Measurements from ENCODE around the gene LRRC4C. TPM values are rescaled to one million over a fixed set of nuclear protein-coding genes. Genes with fewer than 3 reads are reported as not detected.
"Not testable (repeated sequence)": the region's sequence is repeated elsewhere in the genome, so short reads cannot be mapped to it uniquely, and the experiment has no call there.

Gene LRRC4C
- polyA plus RNA-seq, 4 donors = 1.4 to 1.6 TPM; not detected in 2

DNA sequence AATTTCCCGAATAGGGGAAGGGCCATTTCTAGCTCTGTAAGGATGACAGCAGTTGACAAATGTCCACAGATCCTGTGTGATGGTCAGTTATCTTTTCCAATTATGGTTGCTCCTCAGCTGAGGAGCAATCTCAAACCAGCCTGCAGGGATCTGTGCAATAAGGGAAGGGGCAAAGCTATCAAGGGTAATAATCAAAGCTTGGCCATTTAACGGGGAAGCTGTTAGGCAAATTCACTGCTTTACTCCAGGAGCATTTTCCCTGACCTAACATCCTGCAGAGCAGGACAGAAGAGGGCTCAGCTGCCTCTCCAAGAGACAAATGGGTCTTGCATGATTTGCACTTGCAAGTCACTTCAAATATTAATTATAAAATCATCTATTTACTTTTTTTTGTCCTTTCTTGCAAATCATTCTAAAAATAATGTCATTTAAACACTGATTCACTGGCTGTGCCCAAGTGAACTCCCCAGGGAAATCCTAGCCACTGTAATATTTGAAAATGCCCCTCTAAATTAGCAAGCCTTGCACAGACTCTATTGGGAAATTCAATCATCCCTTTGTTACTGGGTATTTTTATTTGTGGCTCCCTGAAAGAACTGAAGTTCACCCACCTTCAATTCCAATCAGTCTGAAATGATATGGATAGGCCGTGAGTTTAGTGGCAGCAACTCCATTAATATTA is 1256.7 kb downstream of the LRRC4C start:
- H3K36me3 ChIP-seq (ENCODE audit: control insufficient read depth in 3 of 3, insufficient read depth in 2 of 3, low read depth in 1 of 3, low read length in 3 of 3) = no peaks in the 10 kb centered on the region
- peaks cover 0 to 1% (median 0%) of the 10 kb centered on the region in 3 donors for H3K27me3 ChIP-seq (ENCODE audit: control insufficient read depth in 3 of 3, insufficient read depth in 3 of 3, low read length in 3 of 3)
- no peak overlapping the region for H3K4me3 ChIP-seq (ENCODE audit: low read depth in 1 of 3, low read length in 3 of 3)
- no peak for DNase-seq
- no peaks in the 10 kb centered on the region for H3K9me3 ChIP-seq (ENCODE audit: control insufficient read depth in 2 of 2, insufficient read depth in 1 of 2, low read depth in 1 of 2, low read length in 1 of 2)
- no peak for FAIRE-seq
- no peak overlapping the region for H3K27ac ChIP-seq (ENCODE audit: low read depth in 1 of 3, low read length in 2 of 3)
- WGBS, 3 donors = 42 to 46% (median 46%) methylated on average over 3 of the region's 3 CpGs
- no peaks in the 10 kb centered on the region for H3K4me1 ChIP-seq (ENCODE audit: control insufficient read depth in 3 of 3, insufficient read depth in 2 of 3, low read depth in 1 of 3, low read length in 2 of 3)

DNA sequence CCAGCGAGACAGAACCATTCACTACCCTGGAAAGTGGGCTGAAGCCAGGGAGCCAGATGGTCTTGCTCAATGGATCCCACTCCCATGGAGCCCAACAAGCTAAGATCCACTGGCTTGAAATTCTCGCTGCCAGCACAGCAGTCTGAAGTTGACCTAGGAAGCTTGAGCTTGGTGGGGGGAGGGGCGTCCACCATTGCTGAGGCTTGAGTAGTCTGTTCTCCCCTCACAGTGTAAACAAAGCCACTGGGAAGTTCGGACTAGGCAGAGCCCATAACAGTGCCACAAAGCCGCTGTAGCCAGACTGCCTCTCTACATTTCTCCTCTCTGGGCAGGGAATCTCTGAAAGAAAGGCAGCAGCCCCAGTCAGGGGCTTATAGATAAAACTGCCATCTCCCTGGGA is 1266.9 kb downstream of the LRRC4C start:
- not testable (repeated sequence) for DNase-seq; H3K9me3 ChIP-seq (ENCODE audit: control insufficient read depth in 2 of 2, insufficient read depth in 1 of 2, low read depth in 1 of 2, low read length in 1 of 2); H3K27ac ChIP-seq (ENCODE audit: low read depth in 1 of 3, low read length in 2 of 3); H3K4me3 ChIP-seq (ENCODE audit: low read depth in 1 of 3, low read length in 3 of 3); FAIRE-seq; H3K27me3 ChIP-seq (ENCODE audit: control insufficient read depth in 3 of 3, insufficient read depth in 3 of 3, low read length in 3 of 3); H3K4me1 ChIP-seq (ENCODE audit: control insufficient read depth in 3 of 3, insufficient read depth in 2 of 3, low read depth in 1 of 3, low read length in 2 of 3); H3K36me3 ChIP-seq (ENCODE audit: control insufficient read depth in 3 of 3, insufficient read depth in 2 of 3, low read depth in 1 of 3, low read length in 3 of 3)
- 71 to 77% (median 75%) methylated on average over 5 of the region's 5 CpGs for WGBS, 3 donors

DNA sequence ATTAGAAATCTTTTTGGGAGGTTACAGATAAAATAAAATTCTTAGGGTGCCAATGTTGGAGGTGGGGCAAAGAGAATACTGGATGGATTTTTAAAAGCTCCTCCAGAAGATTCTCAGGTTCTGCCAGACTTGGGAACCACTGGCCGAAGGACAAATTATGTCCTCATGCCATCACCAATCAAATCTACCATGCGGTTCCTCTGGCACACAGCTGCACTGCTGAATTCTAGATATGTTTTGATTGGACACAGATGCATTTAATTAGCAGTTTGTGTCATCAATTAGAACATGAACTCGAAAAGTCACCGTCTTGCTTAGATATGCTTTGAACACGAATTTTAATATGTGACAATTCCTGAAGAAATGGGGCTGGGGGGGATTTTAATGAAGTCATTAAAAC is 1269.2 kb downstream of the LRRC4C start:
- FAIRE-seq (no peak), DNase-seq (no peak)
- H3K27me3 ChIP-seq (ENCODE audit: control insufficient read depth in 3 of 3, insufficient read depth in 3 of 3, low read length in 3 of 3) = no peaks in the 10 kb centered on the region
- H3K4me1 ChIP-seq (ENCODE audit: control insufficient read depth in 3 of 3, insufficient read depth in 2 of 3, low read depth in 1 of 3, low read length in 2 of 3) = no peaks in the 10 kb centered on the region
- no peak overlapping the region for H3K4me3 ChIP-seq (ENCODE audit: low read depth in 1 of 3, low read length in 3 of 3)
- no peak overlapping the region for H3K27ac ChIP-seq (ENCODE audit: low read depth in 1 of 3, low read length in 2 of 3)
- no peaks in the 10 kb centered on the region for H3K36me3 ChIP-seq (ENCODE audit: control insufficient read depth in 3 of 3, insufficient read depth in 2 of 3, low read depth in 1 of 3, low read length in 3 of 3)
- WGBS, 3 donors = 70 to 80% (median 71%) methylated on average over 5 of the region's 5 CpGs
- no peaks in the 10 kb centered on the region for H3K9me3 ChIP-seq (ENCODE audit: control insufficient read depth in 2 of 2, insufficient read depth in 1 of 2, low read depth in 1 of 2, low read length in 1 of 2)

DNA sequence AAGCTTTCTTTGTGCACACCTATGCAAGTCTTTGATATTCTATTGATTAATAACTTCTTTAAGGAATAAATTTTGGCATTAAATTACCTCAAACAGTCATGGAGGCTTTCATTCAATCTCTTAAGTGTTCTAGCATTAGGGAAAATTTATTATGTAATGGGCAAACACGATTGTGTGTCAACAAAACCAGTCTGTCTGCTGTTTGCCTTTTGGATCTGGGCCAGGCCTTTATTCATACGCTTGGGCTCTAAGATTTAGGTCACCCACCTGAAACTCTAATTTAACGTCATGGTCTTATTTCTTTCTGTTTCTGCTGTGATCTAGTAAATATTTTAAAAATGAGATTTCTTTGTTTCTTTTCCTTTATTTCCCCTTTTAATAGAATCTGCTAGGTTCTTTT is 1270.6 kb downstream of the LRRC4C start:
- H3K27me3 ChIP-seq (ENCODE audit: control insufficient read depth in 3 of 3, insufficient read depth in 3 of 3, low read length in 3 of 3) = no peaks in the 10 kb centered on the region
- FAIRE-seq (no peak), DNase-seq (no peak)
- no peak overlapping the region for H3K4me3 ChIP-seq (ENCODE audit: low read depth in 1 of 3, low read length in 3 of 3)
- H3K36me3 ChIP-seq (ENCODE audit: control insufficient read depth in 3 of 3, insufficient read depth in 2 of 3, low read depth in 1 of 3, low read length in 3 of 3) = no peaks in the 10 kb centered on the region
- H3K4me1 ChIP-seq (ENCODE audit: control insufficient read depth in 3 of 3, insufficient read depth in 2 of 3, low read depth in 1 of 3, low read length in 2 of 3) = no peaks in the 10 kb centered on the region
- H3K27ac ChIP-seq (ENCODE audit: low read depth in 1 of 3, low read length in 2 of 3) = no peak overlapping the region
- 17 to 59% (median 32%) methylated on average over 3 of the region's 3 CpGs for WGBS, 3 donors
- no peaks in the 10 kb centered on the region for H3K9me3 ChIP-seq (ENCODE audit: control insufficient read depth in 2 of 2, insufficient read depth in 1 of 2, low read depth in 1 of 2, low read length in 1 of 2)

DNA sequence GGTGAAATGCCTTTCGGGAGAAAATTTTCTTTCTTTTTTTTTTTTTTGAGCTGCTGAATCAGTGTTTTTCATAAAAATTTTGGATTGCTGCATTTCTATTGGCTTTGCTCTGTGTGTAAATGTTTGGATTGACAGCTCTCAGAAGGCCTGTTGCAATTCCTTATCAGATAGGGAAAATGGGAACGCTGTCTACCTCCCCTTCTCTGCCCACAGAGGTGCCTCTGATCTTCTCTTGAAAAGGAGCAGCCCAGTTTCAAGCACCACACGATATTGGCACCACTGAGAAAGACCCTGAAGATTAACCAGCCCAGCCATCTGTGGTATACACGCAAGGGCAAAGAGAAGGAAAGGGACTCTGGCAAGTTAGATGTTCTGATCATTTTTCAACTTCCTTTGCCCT is 1272.2 kb downstream of the LRRC4C start:
- FAIRE-seq = no peak
- no peak overlapping the region for H3K4me3 ChIP-seq (ENCODE audit: low read depth in 1 of 3, low read length in 3 of 3)
- H3K27me3 ChIP-seq (ENCODE audit: control insufficient read depth in 3 of 3, insufficient read depth in 3 of 3, low read length in 3 of 3) = no peaks in the 10 kb centered on the region
- no peak for DNase-seq
- H3K9me3 ChIP-seq (ENCODE audit: control insufficient read depth in 2 of 2, insufficient read depth in 1 of 2, low read depth in 1 of 2, low read length in 1 of 2) = no peaks in the 10 kb centered on the region
- WGBS, 3 donors = 50 to 62% (median 57%) methylated on average over 4 of the region's 4 CpGs
- H3K4me1 ChIP-seq (ENCODE audit: control insufficient read depth in 3 of 3, insufficient read depth in 2 of 3, low read depth in 1 of 3, low read length in 2 of 3) = no peaks in the 10 kb centered on the region
- H3K36me3 ChIP-seq (ENCODE audit: control insufficient read depth in 3 of 3, insufficient read depth in 2 of 3, low read depth in 1 of 3, low read length in 3 of 3) = no peaks in the 10 kb centered on the region
- no peak overlapping the region for H3K27ac ChIP-seq (ENCODE audit: low read depth in 1 of 3, low read length in 2 of 3)

DNA sequence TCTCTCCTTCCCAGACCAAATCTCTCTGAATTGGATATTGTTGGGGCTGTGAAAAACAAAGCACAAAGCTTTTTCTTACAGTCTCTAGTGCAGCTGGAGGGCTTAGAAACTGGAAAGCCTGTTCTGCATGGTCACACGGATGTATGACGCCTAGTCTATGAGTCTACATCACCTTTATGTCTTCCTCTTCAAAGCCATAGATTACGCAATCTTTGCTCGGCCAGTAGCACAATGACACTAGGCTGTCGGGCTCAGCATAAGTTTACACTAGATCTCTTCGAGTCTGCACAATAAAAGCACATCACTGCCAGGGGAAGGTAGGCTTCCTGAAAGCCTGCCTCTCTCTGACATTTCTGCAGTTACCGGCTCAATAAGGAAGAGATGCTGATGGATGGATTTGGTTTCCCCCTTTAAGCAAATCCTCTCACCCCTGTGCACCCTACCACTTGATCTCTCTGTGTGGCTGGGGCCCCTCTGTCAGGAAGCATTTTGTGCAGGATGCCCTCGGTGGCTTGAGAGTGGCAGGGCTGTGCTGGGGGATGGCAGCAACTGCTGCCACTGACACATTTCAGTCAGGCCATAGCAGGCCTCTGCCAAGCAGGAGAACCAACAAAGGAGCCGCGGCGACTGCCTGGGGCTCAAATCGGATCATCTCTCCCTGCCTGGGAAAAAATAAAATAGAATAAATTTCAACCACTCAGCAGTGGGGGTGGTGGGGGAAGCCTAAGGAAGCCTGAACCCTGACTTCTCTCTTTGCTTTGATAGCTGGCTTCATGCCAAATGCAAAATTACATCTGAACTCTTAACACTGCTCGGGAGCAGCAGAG is 1272.8 kb downstream of the LRRC4C start:
- Histone ChIP-seq H3K27me3 (ENCODE audit: control insufficient read depth in 3 of 3, insufficient read depth in 3 of 3, low read length in 3 of 3) (no peaks in the 10 kb centered on the region), H3K4me1 (ENCODE audit: control insufficient read depth in 3 of 3, insufficient read depth in 2 of 3, low read depth in 1 of 3, low read length in 2 of 3) (no peaks in the 10 kb centered on the region), H3K27ac (ENCODE audit: low read depth in 1 of 3, low read length in 2 of 3) (no peak overlapping the region), H3K4me3 (ENCODE audit: low read depth in 1 of 3, low read length in 3 of 3) (no peak overlapping the region), H3K9me3 (ENCODE audit: control insufficient read depth in 2 of 2, insufficient read depth in 1 of 2, low read depth in 1 of 2, low read length in 1 of 2) (no peaks in the 10 kb centered on the region), H3K36me3 (ENCODE audit: control insufficient read depth in 3 of 3, insufficient read depth in 2 of 3, low read depth in 1 of 3, low read length in 3 of 3) (no peaks in the 10 kb centered on the region)
- FAIRE-seq (no peak), DNase-seq (no peak)
- 63 to 65% (median 65%) methylated on average over 13 of the region's 13 CpGs for WGBS, 3 donors

DNA sequence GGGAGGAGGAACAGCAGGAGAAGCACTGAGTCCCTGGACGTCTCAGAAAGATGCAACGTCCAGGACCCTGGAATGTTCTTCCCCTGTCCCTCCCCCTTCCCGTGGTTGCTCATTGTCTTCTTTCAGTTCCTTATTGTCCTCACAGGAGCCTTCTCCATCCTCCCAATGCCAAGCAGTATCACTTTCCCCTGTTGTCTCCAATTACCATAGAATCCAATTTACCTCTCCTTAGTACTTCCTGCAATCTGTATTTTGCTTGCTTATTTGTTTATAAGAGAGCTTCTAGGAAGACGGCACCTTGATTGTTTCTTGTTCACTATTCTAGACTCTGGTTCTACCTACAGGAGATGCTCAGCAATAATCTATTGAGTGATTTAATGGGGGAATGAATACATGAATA is 1273.7 kb downstream of the LRRC4C start:
- H3K36me3 ChIP-seq (ENCODE audit: control insufficient read depth in 3 of 3, insufficient read depth in 2 of 3, low read depth in 1 of 3, low read length in 3 of 3) = no peaks in the 10 kb centered on the region
- DNase-seq = no peak
- no peak overlapping the region for H3K27ac ChIP-seq (ENCODE audit: low read depth in 1 of 3, low read length in 2 of 3)
- H3K4me1 ChIP-seq (ENCODE audit: control insufficient read depth in 3 of 3, insufficient read depth in 2 of 3, low read depth in 1 of 3, low read length in 2 of 3) = no peaks in the 10 kb centered on the region
- FAIRE-seq = no peak
- WGBS, 3 donors = 52 to 71% (median 59%) methylated on average over 4 of the region's 4 CpGs
- H3K27me3 ChIP-seq (ENCODE audit: control insufficient read depth in 3 of 3, insufficient read depth in 3 of 3, low read length in 3 of 3) = no peaks in the 10 kb centered on the region
- no peaks in the 10 kb centered on the region for H3K9me3 ChIP-seq (ENCODE audit: control insufficient read depth in 2 of 2, insufficient read depth in 1 of 2, low read depth in 1 of 2, low read length in 1 of 2)
- no peak overlapping the region for H3K4me3 ChIP-seq (ENCODE audit: low read depth in 1 of 3, low read length in 3 of 3)

DNA sequence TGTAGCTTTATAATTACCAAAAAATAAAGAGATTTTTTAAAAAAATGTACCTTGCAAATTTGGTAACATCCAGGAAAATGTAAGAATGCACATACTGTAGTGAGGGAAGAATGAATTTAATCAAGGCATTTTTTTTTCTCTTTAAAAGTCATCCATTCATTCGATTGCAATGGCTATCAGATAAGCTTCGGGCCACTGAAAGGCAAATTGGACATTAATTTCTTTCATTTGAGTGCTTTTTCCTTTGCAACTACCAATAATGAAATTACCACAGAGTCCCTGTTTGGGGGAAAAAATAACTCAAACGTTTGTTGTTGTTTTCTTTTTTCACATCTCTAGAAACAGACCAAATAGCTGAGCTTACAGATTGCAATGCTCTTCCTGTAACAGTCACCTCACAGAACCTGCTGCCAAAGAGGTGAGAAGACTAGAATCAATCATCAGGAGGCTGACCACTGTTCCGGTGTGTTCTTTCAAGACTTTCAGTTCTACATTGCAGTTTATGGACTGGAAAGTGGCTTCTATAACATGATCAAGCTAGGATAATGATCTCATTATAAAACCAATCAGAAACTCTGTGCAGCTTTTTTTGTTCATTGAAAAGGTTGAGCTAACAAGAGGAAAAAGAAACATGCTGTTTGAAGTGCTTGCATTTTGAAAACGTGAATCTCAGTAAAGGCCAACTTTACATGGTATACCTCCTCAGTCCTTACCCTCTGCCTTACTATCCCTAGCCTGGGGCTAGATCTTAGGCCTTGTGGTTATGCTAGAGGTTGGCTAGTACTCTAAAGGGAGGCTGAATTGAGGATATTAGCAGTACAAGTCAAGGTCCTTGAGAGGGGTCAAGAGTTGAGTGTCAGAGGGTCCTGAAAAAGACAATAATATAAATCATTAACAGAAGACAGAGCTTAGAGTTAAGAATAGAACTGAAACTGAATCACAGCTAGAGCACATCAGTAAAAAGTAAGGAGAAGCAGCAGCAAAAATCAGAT is 1276.1 kb downstream of the LRRC4C start:
- Histone ChIP-seq H3K27me3 (ENCODE audit: control insufficient read depth in 3 of 3, insufficient read depth in 3 of 3, low read length in 3 of 3) (no peaks in the 10 kb centered on the region), H3K4me3 (ENCODE audit: low read depth in 1 of 3, low read length in 3 of 3) (no peak overlapping the region), H3K27ac (ENCODE audit: low read depth in 1 of 3, low read length in 2 of 3) (no peak overlapping the region), H3K9me3 (ENCODE audit: control insufficient read depth in 2 of 2, insufficient read depth in 1 of 2, low read depth in 1 of 2, low read length in 1 of 2) (no peaks in the 10 kb centered on the region), H3K4me1 (ENCODE audit: control insufficient read depth in 3 of 3, insufficient read depth in 2 of 3, low read depth in 1 of 3, low read length in 2 of 3) (no peaks in the 10 kb centered on the region), H3K36me3 (ENCODE audit: control insufficient read depth in 3 of 3, insufficient read depth in 2 of 3, low read depth in 1 of 3, low read length in 3 of 3) (no peaks in the 10 kb centered on the region)
- no peak for DNase-seq
- no peak for FAIRE-seq
- 55 to 62% (median 60%) methylated on average over 5 of the region's 5 CpGs for WGBS, 3 donors

All from small intestine (tissue), 7 donors.